ENCODE results near the gene SLAMF8. TPM values are rescaled to one million over a fixed set of nuclear protein-coding genes. Genes with fewer than 3 reads are reported as not detected.

The SLAMF8 gene
- total RNA-seq, 4 donors from 2014 or later: 8.9 to 36.0 (median 11.2) TPM

GRCh38 chr1:159868766-159869165, 42.1 kb downstream of the SLAMF8 start:
- no peak for ATAC-seq (ENCODE audit: low FRiP score)
- TF ChIP-seq CTCF (IDR thresholded peaks at IDR 0.05): no peak
- no peak for DNase-seq (ENCODE audit: low spot score)

GRCh38 chr1:159869173-159869572, 42.5 kb downstream of the SLAMF8 start:
- DNase-seq (ENCODE audit: low spot score) (no peak), ATAC-seq (ENCODE audit: low FRiP score) (no peak)
- TF ChIP-seq CTCF (IDR thresholded peaks at IDR 0.05): no peak

- TF ChIP-seq CTCF (IDR thresholded peaks at IDR 0.05): no peak
- ATAC-seq (ENCODE audit: low FRiP score) (no peak), DNase-seq (ENCODE audit: low spot score) (no peak)
These were observed 42.9 kb downstream of the SLAMF8 start for GRCh38 chr1:159869607-159870006.

GRCh38 chr1:159870704-159871103, 44.0 kb downstream of the SLAMF8 start:
- no peak for TF ChIP-seq CTCF (IDR thresholded peaks at IDR 0.05)
- DNase-seq (ENCODE audit: low spot score): no peak
- no peak for ATAC-seq (ENCODE audit: low FRiP score)

GRCh38 chr1:159872891-159873290, 46.2 kb downstream of the SLAMF8 start:
- no peak for ATAC-seq (ENCODE audit: low FRiP score)
- TF ChIP-seq CTCF (IDR thresholded peaks at IDR 0.05): no peak
- DNase-seq (ENCODE audit: low spot score): no peak

GRCh38 chr1:159873530-159874143, 47.0 kb downstream of the SLAMF8 start:
- no peak for ATAC-seq (ENCODE audit: low FRiP score)
- TF ChIP-seq CTCF (IDR thresholded peaks at IDR 0.05): no peak
- no peak for DNase-seq (ENCODE audit: low spot score)

- no peak for TF ChIP-seq CTCF (IDR thresholded peaks at IDR 0.05)
- DNase-seq (ENCODE audit: low spot score) (no peak), ATAC-seq (ENCODE audit: low FRiP score) (no peak)
These were observed 51.2 kb downstream of the SLAMF8 start for GRCh38 chr1:159877695-159878444.
